Measurements from ENCODE around the gene NTSR1.
A peak's percentile ranks its signal among the peaks of the same experiment; 100 is the strongest.

NTSR1 gene

DNA sequence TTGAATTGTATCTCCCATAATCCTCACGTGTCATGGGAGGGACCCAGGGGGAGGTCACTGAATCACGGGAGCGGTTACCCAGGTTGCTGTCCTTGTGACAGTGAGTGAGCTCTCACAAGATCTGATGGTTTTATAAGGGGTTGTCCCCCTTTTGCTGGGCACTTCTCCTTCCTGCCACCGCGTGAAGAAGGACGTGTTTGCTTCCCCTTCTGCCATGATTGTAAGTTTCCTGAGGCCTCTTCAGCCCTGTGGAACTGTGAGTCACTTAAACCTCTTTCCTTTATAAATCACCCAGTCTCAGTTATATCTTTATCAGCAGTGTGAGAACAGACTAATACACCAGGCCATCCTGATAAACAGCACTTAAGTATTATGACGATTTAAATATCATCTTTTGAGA, 78.7 kb downstream of the NTSR1 start:
- no peak for DNase-seq (ENCODE audit: low spot score)

DNA sequence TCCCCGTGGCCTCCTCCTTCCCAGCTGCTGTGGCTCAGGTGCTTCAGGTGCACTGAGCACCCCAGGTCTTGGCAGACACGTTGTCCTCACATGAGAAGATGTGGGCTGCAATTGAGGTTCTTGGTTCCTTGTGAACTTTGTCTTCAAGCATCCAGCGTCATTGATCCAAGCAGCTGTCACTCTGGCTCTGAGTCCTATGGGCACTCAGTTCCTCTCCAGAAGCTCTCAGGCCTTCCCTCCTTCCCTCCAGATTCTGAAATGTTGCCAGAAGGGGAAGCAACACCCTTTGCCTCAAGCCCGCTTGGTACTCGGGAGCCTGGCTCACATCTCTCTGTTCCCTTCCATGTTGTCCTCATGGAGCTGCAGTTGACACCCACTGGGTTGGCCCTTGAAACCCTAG, 79.2 kb downstream of the NTSR1 start:
- no peak for DNase-seq (ENCODE audit: low spot score)

DNA sequence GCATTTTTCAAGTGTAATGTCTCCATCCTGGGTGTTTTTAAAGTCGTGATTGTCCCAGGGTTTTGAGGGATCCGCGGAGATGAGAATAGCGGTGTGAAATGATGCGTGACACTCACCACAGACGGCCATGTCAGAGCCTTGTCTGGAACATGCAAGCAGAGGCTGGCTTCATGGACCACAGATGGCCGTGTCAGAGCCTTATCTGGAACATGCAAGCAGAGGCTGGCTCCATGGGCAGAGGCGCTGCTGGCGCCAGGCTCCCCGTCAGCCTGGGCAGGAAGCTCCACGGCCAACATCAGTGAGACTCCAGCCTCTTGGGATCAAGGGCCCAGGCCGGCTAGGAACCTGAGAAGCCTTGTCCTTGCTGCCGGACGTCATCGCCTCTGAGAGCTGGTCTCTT, 80.0 kb downstream of the NTSR1 start:
- no peak for DNase-seq (ENCODE audit: low spot score)

DNA sequence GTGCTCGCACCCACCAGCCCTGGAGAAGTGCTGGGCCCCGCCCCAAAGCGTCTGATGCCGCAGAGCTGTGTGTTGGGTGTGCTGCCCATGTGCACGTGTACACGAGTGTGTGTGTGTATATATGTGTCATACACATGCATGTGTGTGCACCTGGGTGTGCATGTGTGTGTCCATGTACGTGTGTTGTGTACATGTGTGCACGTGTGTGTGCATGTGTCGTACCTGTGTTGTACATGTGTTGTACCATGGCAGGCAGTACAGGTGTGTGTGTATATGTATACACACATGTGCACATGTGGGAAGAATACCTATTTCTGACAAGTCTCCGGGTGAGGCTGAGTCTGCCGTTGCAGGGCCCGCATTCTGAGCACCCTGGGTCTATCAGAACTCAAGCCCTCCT, 81.4 kb downstream of the NTSR1 start:
- DNase-seq (ENCODE audit: low spot score), result no peak

DNA sequence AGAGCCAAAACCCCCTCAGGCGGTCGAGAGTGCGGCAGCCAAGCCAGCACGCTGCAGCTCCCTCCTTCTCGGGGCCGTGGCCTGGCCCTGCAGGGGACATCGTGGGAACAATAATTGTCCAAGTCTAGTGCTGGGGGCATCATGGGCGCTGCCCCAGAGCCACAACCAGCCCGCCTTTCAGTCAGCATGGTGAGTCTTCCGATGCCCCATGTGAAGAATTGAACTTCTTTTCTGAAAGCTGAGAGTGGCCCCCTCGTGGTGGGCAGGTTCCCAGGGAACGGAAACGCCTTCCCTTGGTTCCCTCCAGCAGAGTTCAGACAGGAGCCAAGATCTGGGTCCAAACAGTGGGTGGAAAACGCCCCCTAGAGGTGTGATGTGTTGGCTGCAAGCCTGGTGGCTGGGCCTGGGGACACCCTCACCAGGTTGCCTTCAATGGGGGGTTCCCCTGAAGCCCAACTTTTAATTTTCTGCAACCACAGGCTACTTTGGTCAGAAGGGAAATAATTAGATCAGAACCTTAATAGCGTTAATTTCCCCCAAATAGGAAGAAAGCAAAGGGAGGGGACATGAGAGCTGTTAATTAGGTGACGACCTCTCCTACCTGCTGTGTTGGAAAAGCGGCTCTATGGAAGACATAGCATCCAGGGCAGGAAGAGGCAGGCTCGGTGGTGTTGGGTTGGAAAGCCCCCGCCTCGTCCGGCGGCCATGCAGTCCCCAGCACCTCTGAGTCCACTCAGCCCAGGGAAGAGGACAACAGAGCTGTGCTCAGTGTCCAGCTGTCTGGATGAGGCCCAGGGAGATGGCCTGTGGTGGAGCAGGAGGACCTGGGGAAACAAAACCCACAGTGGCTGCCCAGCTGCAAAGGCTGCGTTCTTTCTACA, 82.9 kb downstream of the NTSR1 start:
- DNase-seq (ENCODE audit: low spot score), result peak; percentile 95

DNA sequence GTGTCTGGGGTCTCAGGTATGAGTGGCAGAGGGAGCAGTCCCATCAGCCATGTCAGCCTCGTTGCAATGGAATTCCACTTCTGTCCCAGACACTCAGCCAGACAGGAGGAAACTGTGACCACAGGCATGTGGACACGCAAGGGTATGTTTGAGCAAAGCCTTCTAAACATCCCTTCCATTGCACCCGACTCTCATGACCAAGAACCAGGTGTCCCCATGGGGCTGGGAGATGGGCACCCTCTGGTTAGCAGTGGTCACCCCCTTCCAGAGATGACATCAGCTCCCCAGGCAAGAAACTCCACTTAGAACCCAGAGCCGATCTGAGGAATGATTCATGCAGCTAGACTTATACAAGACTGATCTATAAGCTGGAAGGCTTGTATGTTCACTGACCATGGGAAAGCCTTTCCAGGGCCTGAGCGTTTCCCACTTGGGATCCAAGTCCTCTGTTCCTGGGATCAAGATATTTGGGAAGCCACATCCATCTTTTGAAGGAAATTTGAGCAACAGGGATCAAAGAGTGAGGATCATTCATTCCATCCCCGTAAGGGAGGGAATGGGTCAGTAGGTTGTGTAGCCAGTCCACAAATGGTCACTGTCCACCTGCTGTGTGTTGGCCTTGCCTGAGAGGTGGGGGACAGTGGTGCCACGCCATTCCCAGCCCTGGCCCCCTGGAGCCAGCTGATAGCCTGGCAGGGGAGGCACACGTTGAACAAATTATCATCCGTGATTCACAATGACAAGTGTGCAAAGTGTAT, 83.7 kb downstream of the NTSR1 start:
- DNase-seq (ENCODE audit: low spot score), result no peak

DNA sequence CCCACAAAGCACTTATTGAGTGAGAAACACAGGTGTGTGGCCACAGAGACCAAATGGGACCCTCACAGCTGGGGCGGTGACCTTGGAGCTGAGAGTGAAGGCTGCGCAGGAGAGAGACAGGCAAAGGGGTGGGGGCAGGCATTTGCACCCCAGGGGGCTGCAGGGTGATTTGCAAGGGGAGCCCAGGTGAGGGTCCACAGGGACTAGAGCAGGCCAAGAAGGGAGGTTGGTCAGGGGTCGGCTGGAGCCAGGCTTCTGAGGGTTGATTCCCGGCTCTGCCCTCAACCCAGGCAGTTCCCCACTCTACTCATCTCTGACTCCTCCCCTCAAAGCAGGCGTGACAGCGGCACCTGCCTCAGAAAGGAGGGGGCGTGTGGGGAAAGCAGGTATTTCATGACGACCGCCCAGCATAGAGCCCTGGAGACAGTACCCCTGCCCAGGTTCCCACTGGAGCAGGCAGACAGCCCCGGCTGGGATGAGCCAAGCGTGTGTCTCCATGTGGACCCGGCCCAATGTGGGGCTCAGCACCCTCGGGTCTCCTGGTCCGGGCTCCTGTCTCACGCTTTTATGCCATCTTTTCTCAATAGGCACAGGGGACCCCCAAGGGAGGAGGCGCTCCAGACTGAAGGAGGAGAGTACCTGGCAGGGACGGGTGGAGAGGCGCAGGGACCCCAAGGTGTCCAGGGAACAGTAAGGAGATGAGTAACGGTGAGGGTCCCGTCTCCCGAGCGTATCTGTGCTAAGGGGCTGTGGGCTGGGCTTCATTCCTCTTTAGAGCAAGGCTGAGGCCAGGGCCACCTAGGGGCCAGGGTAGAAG, 84.5 kb downstream of the NTSR1 start:
- no peak for DNase-seq (ENCODE audit: low spot score)

DNA sequence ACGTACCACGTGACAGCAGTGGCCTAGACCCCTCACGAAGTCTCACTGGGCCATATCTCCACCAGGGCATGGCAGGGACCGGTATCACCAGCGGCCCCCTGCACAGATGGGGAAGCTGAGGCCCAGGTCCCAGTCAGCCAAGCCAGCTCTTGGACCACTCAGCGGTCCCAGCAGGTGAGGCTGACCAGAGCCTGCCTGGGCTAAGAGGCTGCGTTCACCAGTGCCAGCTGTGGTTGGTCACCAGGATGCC, 85.0 kb downstream of the NTSR1 start:
- DNase-seq (ENCODE audit: low spot score), result no peak

DNA sequence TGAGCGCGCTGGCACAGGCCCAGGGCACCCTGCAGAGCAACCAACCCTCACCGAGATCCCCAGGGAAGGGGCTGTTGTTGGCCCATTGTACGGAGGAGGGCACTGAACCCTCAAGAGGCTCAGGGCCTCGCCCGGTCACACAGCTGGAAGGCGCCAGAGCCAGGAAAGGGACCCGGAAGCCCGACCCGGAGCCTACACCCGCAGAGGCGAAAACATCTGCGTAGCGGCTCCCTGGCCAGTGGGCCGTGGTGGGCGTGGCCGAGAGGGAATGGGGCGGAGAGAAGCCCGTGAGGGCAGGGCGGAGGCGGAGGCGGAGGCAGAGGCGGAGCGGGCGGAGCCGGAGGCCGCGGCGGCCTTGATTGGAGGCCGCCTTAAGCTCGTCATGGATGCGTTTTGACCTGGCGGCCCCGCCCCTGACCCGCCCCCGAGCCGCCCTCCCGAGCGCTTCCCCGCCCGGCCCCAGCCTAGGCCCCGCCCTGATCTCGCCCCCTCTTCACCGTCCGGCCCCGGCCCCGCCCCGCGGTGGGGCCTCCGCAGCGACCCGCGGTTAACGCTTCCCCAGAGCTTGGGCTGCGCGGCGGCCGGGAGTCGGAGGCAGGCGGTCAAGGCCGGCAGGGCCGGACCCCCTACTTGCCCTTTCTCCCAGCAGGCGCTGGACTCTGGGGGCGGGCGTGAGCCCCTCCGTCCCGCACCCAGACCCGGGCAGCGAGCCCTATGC, 85.5 kb downstream of the NTSR1 start:
- DNase-seq (ENCODE audit: low spot score), result peak; percentile 94

DNA sequence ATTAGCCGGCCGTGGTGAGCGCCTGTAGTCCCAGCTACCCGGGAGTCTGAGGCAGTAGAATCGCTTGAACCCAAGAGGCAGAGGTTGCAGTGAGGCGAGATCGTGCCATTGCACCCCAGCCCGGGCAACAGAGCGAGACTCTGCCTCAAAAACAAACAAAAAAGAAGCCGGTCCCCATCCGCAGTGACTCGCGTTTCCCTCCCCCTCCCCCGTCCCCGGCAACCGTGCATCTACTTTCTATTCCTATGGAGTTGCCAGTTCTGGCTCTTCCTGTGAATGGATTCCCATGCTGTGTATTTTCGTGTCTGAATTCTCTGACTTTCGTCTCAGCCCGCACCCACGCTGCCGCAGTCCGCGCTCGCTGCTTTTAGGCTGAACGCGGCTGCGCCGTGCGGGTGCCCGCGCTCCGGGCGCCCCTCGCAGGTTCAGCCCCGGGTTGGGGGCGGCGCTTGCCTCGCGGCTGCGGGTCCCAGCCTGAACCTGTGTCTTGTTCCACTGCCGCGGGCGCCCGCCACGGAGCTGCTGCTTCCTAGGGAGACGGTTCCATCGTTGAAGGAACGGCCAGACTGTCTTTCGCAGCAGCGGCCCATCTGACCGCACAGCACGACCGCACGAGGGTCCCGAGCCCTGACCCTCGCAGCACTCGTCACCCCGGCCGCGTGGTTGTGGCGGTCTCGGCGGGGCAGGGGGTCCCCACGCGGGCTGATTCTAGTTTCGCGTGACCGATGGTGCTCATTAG, 86.6 kb downstream of the NTSR1 start:
- no peak for DNase-seq (ENCODE audit: low spot score)

DNA sequence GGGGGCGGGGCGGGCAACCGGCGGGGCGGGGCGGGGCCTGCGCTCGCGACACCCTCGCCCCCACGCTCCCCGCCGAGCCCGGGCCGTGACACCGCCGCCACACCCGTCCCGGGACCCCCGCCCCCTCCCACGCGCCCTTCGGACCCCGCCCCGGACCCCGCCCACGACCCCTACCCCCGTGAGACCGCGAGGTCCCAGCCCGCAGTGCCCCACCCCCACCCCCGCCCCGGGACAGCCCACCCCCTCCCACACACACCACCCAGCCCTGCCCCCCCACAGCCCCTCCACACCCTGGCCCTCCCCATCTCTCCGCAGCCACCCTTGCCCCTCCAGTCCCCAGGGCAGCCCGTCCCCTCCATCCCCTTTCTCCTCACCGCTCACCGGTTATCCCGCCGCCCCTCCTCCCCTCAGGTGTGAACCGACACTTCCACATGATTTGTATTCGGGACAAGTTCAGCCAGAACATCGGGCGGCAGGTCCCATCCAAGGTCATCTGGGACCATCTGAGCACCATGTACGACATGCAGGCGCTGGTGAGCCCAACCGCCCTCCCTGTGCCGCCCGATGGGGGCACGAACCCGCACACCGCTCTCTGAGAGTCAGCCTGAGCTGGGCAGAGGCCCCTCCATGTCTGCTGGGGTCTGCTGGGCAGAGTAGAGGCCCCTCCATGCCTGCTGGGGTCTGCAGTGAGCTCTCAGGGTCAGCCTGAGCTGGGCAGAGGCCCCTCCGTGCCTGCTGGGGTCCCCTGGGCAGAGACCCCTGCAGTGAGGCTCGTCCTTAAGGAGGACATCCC, 88.3 kb downstream of the NTSR1 start:
- DNase-seq (ENCODE audit: low spot score), result no peak

DNA sequence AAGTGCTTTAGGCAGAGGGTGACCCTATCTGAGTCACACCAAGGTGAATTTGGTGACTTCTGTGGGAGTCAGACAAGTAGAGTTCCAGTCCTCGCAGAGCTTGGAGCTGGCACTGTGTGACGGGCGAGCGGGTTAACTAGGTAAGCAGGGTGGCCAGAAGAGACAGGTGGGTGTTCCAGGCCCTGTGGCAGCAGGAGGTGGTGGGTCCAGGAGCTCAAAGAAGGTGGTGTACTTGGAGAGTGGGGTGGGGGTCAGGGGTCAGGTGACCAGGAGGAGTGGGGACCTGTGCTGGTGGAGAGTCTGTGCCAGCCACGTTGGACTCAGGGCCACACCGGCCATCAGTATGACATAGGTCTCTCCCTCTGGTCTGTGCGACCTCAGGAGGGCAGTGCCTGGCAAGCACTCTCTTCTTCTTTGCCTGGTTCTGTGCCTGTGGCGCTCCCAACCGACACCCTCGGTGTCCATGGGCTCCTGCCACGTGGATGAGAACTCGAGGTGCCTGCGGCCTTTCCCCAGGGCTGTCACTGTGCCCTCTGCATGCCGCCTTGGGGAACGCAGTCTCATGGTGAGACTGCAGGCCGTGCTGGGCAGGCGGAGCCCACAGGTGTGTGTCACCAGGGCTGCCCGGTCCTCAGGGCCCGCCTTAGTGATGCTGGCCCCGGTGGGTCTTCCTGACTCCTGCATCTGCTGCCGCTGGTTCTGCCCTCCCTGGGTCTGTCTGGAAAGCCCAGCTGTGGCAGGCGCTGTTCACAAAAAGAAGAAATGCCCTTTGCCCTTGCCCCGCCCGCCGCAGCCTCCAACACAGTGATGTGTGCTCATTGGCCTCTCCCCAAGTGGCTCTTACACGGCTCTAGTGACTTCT, 89.3 kb downstream of the NTSR1 start:
- no peak for DNase-seq (ENCODE audit: low spot score)

DNA sequence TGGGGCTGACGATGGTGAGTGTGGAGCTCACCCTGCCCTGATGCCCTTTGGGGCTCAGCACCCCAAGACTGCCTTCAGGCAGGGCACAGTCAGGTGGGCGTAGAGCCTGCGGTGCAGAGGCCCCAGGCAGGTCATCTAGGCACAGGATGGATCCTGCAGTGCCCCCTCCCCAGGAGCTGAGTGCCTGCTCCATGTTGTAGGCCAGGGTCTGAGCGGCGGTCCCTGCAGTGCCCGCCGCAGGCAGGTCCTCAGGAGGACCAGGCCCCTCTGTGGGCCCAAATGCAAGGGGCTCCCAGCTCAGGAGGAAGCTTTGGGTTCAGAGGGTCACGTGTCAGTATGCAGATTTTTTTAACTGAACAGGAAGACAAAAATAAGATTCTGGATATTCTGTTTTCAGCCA, 90.4 kb downstream of the NTSR1 start:
- no peak for DNase-seq (ENCODE audit: low spot score)

DNA sequence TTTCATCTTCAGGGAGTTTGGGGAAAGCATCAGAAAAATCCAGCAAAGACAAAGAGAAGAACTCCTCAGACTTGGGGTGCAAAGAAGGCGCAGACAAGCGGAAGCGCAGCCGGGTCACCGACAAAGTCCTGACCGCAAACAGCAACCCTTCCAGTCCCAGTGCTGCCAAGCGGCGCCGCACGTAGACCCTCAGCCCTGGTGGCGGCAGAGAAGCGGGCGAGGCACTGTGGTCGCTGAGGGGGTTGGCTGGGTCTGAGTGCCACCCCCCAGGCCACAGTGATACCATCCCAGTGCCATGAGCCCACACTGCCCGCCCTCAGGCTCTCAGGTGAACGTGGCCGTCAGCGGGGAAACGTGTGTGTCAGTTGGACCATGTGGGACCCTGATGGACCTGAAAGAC, 90.8 kb downstream of the NTSR1 start:
- no peak for DNase-seq (ENCODE audit: low spot score)

DNA sequence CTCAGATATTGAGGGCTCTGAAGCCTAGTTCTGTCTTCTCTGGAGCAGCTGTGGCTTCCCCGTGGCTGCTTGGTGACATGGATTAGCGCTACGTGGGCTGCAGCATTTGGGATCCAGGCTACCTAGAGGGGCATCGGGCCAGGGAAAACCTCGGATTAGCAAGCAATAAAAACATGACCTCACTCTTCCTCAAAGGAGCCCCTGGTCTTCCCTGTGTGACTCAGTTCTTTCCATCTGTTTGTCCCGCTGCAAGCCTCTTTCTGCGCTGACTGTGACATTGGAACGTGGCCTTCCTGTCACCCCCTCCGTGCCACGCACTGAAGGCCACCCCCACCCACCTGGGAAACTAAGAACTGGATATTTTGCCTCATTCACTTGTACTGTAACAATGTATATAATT, 91.2 kb downstream of the NTSR1 start:
- DNase-seq (ENCODE audit: low spot score), result no peak

DNA sequence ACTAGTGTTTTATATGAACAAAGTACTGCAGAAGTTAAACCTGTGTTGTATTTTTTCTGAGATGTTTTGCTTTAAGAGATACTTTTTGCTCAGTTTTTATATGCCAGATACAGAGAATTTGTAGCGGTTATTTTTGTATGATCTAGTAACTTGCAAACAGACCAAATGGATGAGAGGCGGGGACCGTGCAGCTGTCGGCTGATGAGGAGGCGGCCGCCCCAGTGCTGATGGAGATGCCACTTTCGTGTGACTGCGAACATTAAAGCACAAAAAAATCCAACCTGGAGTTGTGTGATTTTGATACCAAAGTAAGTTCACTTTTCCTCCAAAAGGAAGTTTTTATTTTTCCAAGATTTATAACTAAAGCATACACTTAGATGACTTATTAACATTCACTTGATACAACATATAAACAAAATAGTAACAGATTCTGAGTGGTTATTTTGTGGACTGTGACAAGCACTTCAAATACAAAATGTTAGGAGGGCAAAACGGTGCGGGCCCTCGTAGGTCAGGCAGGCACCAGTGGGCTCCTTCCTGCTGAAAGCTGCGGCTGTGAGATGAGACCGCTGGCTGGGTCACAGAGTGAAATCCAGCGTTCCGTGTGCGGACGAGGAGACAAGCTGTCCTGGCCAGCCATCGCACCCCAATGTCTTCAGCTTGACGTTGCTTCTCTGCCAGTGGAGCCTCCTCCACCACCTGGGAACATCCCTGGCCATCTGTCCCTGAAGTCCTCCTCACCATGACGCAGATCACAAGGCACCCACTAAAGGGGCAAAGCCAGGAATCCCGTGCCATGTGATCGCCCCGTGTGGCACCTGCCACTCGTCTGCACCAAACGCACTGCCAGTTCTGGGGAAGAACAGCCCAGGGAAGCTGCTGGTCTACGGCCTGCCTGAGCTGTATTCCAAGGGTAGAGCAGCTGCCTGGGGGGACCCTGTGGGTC, 92.0 kb downstream of the NTSR1 start:
- DNase-seq (ENCODE audit: low spot score), result no peak

DNA sequence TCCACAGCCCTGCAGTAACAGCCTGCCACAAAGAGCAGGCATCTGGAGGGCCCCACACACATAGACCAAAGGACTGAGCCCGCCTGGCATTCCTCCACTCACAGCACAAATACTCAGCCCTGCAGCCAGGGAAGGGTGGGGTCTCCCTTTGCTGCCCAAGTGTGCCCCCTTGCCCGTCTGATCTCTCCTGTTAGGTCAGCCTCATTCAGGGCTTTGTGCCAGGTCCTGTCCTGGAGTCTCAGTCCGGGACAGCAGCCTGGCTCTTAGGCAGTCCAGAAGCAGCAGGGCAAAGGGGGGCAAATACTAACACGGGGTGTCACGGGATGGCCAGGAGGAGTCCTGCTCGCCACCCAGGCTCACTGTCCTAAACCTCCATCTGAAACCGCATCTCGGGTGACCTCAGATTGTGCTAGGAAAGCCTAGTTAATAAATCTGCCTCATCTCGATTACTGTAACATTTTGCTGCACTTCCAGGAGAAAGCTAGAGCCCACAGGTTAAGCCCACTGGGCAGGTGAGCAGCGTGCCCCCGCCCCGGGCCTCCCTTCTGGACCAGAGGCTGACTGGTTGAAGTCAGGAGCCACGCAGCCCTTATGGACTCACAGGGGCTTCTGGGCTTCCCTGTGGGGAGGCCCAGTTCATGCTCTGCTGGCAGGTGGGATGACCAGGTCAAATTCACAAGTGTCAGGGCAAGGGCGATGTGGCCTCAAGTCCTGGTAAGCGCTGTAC, 92.8 kb downstream of the NTSR1 start:
- DNase-seq (ENCODE audit: low spot score), result no peak
